ENCODE data around the gene MACROD2. TPM values are rescaled to one million over a fixed set of nuclear protein-coding genes. Genes with fewer than 3 reads are reported as not detected.

MACROD2 gene
- total RNA-seq, 2 experiments from 2014 or later = not detected

GRCh38 chr20:14378326-14378725 is 383.0 kb downstream of the MACROD2 start:
- Mint-ChIP-seq H3K27ac (no peak overlapping the region), H3K9me3 (peaks cover 22% of the 10 kb centered on the region), H3K27me3 (no peaks in the 10 kb centered on the region), H3K4me1 (ENCODE audit: low read depth) (no peaks in the 10 kb centered on the region), H3K4me3 (no peak overlapping the region), H3K36me3 (peaks cover 1% of the 10 kb centered on the region)
- CTCF ChIA-PET = no interaction called here
- DNase-seq = no peak
- intact Hi-C loops (cut with micrococcal nuclease) = no loop called here
- POLR2A ChIA-PET = no interaction called here

- Mint-ChIP-seq H3K4me3 (no peak overlapping the region), H3K9me3 (peaks cover 16% of the 10 kb centered on the region), H3K36me3 (peaks cover 1% of the 10 kb centered on the region), H3K27me3 (no peaks in the 10 kb centered on the region), H3K4me1 (ENCODE audit: low read depth) (no peaks in the 10 kb centered on the region), H3K27ac (no peak overlapping the region)
- intact Hi-C loops (cut with micrococcal nuclease) = no loop called here
- no peak for DNase-seq
- ChIA-PET CTCF (no interaction called here), POLR2A (no interaction called here)
Observed at GRCh38 chr20:14383335-14383734, 388.0 kb downstream of the MACROD2 start.

- Mint-ChIP-seq H3K9me3 (peaks cover 15% of the 10 kb centered on the region), H3K27ac (no peak overlapping the region), H3K36me3 (peaks cover 1% of the 10 kb centered on the region), H3K4me1 (ENCODE audit: low read depth) (no peaks in the 10 kb centered on the region), H3K27me3 (no peaks in the 10 kb centered on the region), H3K4me3 (no peak overlapping the region)
- no peak for DNase-seq
- POLR2A ChIA-PET = no interaction called here
- CTCF ChIA-PET = no interaction called here
- intact Hi-C loops (cut with micrococcal nuclease) = no loop called here
Observed at GRCh38 chr20:14384416-14385175, 389.3 kb downstream of the MACROD2 start.

- DNase-seq = no peak
- intact Hi-C loops (cut with micrococcal nuclease) = no loop called here
- no peak overlapping the region for H3K4me3 Mint-ChIP-seq
- H3K27me3 Mint-ChIP-seq = no peaks in the 10 kb centered on the region
- H3K27ac Mint-ChIP-seq = no peak overlapping the region
- H3K9me3 Mint-ChIP-seq = peaks cover 17% of the 10 kb centered on the region
- CTCF ChIA-PET = no interaction called here
- H3K36me3 Mint-ChIP-seq = peaks cover 1% of the 10 kb centered on the region
- POLR2A ChIA-PET = no interaction called here
- H3K4me1 Mint-ChIP-seq (ENCODE audit: low read depth) = no peaks in the 10 kb centered on the region
Observed at GRCh38 chr20:14385176-14385740, 389.9 kb downstream of the MACROD2 start.

GRCh38 chr20:14386726-14387125 is 391.4 kb downstream of the MACROD2 start:
- intact Hi-C loops (cut with micrococcal nuclease) = no loop called here
- Mint-ChIP-seq H3K27ac (no peak overlapping the region), H3K27me3 (no peaks in the 10 kb centered on the region), H3K9me3 (peaks cover 19% of the 10 kb centered on the region), H3K4me1 (ENCODE audit: low read depth) (no peaks in the 10 kb centered on the region), H3K36me3 (no peaks in the 10 kb centered on the region), H3K4me3 (no peak overlapping the region)
- DNase-seq = no peak
- POLR2A ChIA-PET = no interaction called here
- CTCF ChIA-PET = no interaction called here

GRCh38 chr20:14401479-14402138 is 406.3 kb downstream of the MACROD2 start:
- POLR2A ChIA-PET = no interaction called here
- H3K27ac Mint-ChIP-seq = no peak overlapping the region

GRCh38 chr20:14404515-14404914 is 409.2 kb downstream of the MACROD2 start:
- CTCF ChIA-PET = no interaction called here
- no peaks in the 10 kb centered on the region for H3K36me3 Mint-ChIP-seq
- DNase-seq = no peak
- peaks cover 22% of the 10 kb centered on the region for H3K9me3 Mint-ChIP-seq
- no peak overlapping the region for H3K27ac Mint-ChIP-seq
- H3K27me3 Mint-ChIP-seq = no peaks in the 10 kb centered on the region
- no peak overlapping the region for H3K4me3 Mint-ChIP-seq
- intact Hi-C loops (cut with micrococcal nuclease) = no loop called here
- POLR2A ChIA-PET = no interaction called here
- H3K4me1 Mint-ChIP-seq (ENCODE audit: low read depth) = no peaks in the 10 kb centered on the region

More at GRCh38 chr20:14401479-14402138, 406.3 kb downstream of the MACROD2 start:
- Mint-ChIP-seq H3K9me3 (peaks cover 36% of the 10 kb centered on the region), H3K27me3 (no peaks in the 10 kb centered on the region), H3K4me1 (ENCODE audit: low read depth) (no peaks in the 10 kb centered on the region), H3K36me3 (no peaks in the 10 kb centered on the region), H3K4me3 (no peak overlapping the region)
- intact Hi-C loops (cut with micrococcal nuclease) = no loop called here
- CTCF ChIA-PET = no interaction called here
- DNase-seq = no peak

- no peak overlapping the region for H3K27ac Mint-ChIP-seq
- ChIA-PET POLR2A (no interaction called here), CTCF (no interaction called here)
- no peaks in the 10 kb centered on the region for H3K36me3 Mint-ChIP-seq
- H3K27me3 Mint-ChIP-seq = no peaks in the 10 kb centered on the region
- H3K9me3 Mint-ChIP-seq = peaks cover 11% of the 10 kb centered on the region
- H3K4me3 Mint-ChIP-seq = no peak overlapping the region
- DNase-seq = no peak
- intact Hi-C loops (cut with micrococcal nuclease) = no loop called here
- no peaks in the 10 kb centered on the region for H3K4me1 Mint-ChIP-seq (ENCODE audit: low read depth)
Observed at GRCh38 chr20:14406495-14406894, 411.2 kb downstream of the MACROD2 start.

- H3K27me3 Mint-ChIP-seq = no peaks in the 10 kb centered on the region
- no peaks in the 10 kb centered on the region for H3K36me3 Mint-ChIP-seq
- H3K27ac Mint-ChIP-seq = no peak overlapping the region
- no peak overlapping the region for H3K4me3 Mint-ChIP-seq
- intact Hi-C loops (cut with micrococcal nuclease) = no loop called here
- peaks cover 17% of the 10 kb centered on the region for H3K9me3 Mint-ChIP-seq
- CTCF ChIA-PET = no interaction called here
- no peaks in the 10 kb centered on the region for H3K4me1 Mint-ChIP-seq (ENCODE audit: low read depth)
- POLR2A ChIA-PET = no interaction called here
- no peak for DNase-seq
Observed at GRCh38 chr20:14407336-14407735, 412.0 kb downstream of the MACROD2 start.

GRCh38 chr20:14410869-14411555 is 415.7 kb downstream of the MACROD2 start:
- Mint-ChIP-seq H3K27me3 (no peaks in the 10 kb centered on the region), H3K27ac (no peak overlapping the region), H3K4me1 (ENCODE audit: low read depth) (no peaks in the 10 kb centered on the region), H3K4me3 (no peak overlapping the region), H3K9me3 (peaks cover 15% of the 10 kb centered on the region), H3K36me3 (no peaks in the 10 kb centered on the region)
- ChIA-PET CTCF (no interaction called here), POLR2A (no interaction called here)
- DNase-seq = no peak
- intact Hi-C loops (cut with micrococcal nuclease) = no loop called here

GRCh38 chr20:14412065-14412681 is 416.9 kb downstream of the MACROD2 start:
- peaks cover 10% of the 10 kb centered on the region for H3K9me3 Mint-ChIP-seq

GRCh38 chr20:14413835-14414234 is 418.5 kb downstream of the MACROD2 start:
- Mint-ChIP-seq H3K27ac (no peak overlapping the region), H3K36me3 (no peaks in the 10 kb centered on the region), H3K9me3 (peaks cover 10% of the 10 kb centered on the region), H3K27me3 (no peaks in the 10 kb centered on the region), H3K4me3 (no peak overlapping the region), H3K4me1 (ENCODE audit: low read depth) (no peaks in the 10 kb centered on the region)
- DNase-seq = no peak
- CTCF ChIA-PET = no interaction called here
- intact Hi-C loops (cut with micrococcal nuclease) = no loop called here
- POLR2A ChIA-PET = no interaction called here

More at GRCh38 chr20:14412065-14412681, 416.9 kb downstream of the MACROD2 start:
- Mint-ChIP-seq H3K36me3 (no peaks in the 10 kb centered on the region), H3K27ac (no peak overlapping the region), H3K27me3 (no peaks in the 10 kb centered on the region), H3K4me1 (ENCODE audit: low read depth) (no peaks in the 10 kb centered on the region), H3K4me3 (no peak overlapping the region)
- intact Hi-C loops (cut with micrococcal nuclease) = no loop called here
- CTCF ChIA-PET = no interaction called here
- no peak for DNase-seq
- POLR2A ChIA-PET = no interaction called here
